ENCODE results near the gene CAVIN1.
"Not testable (repeated sequence)": the region's sequence is repeated elsewhere in the genome, so short reads cannot be mapped to it uniquely, and the experiment has no call there.

Gene CAVIN1

GRCh38 chr17:42386777-42387657 is 36.0 kb downstream of the CAVIN1 start:
- FAIRE-seq (no peak), DNase-seq (ENCODE audit: extremely low spot score, insufficient read length, low read depth) (no peak)

GRCh38 chr17:42381898-42382297 is 41.2 kb downstream of the CAVIN1 start:
- FAIRE-seq = no peak
- DNase-seq (ENCODE audit: extremely low spot score, insufficient read length, low read depth) = no peak

GRCh38 chr17:42380935-42381334 is 42.1 kb downstream of the CAVIN1 start:
- no peak for DNase-seq (ENCODE audit: extremely low spot score, insufficient read length, low read depth)
- no peak for FAIRE-seq

GRCh38 chr17:42378959-42379594 is 44.0 kb downstream of the CAVIN1 start:
- FAIRE-seq (peak; percentile 53), DNase-seq (ENCODE audit: extremely low spot score, insufficient read length, low read depth) (no peak)

GRCh38 chr17:42378359-42378958 is 44.6 kb downstream of the CAVIN1 start:
- FAIRE-seq = no peak
- no peak for DNase-seq (ENCODE audit: extremely low spot score, insufficient read length, low read depth)

- DNase-seq (ENCODE audit: extremely low spot score, insufficient read length, low read depth) (no peak), FAIRE-seq (no peak)
Measured at GRCh38 chr17:42373896-42374295, 49.2 kb downstream of the CAVIN1 start.

GRCh38 chr17:42372142-42372541 is 50.9 kb downstream of the CAVIN1 start:
- no peak for FAIRE-seq
- DNase-seq (ENCODE audit: extremely low spot score, insufficient read length, low read depth) = no peak

GRCh38 chr17:42368797-42369561 is 54.1 kb downstream of the CAVIN1 start:
- not testable (repeated sequence) for DNase-seq (ENCODE audit: extremely low spot score, insufficient read length, low read depth)
- peak; percentile 18 for FAIRE-seq

- FAIRE-seq; DNase-seq (ENCODE audit: extremely low spot score, insufficient read length, low read depth): not testable (repeated sequence)
Measured at GRCh38 chr17:42368310-42368709, 54.7 kb downstream of the CAVIN1 start.

GRCh38 chr17:42366176-42367023 is 56.7 kb downstream of the CAVIN1 start:
- DNase-seq (ENCODE audit: extremely low spot score, insufficient read length, low read depth); FAIRE-seq: not testable (repeated sequence)

GRCh38 chr17:42365136-42365535 is 57.9 kb downstream of the CAVIN1 start:
- no peak for DNase-seq (ENCODE audit: extremely low spot score, insufficient read length, low read depth)
- no peak for FAIRE-seq

- FAIRE-seq = no peak
- DNase-seq (ENCODE audit: extremely low spot score, insufficient read length, low read depth) = no peak
Measured at GRCh38 chr17:42363767-42364585, 59.1 kb downstream of the CAVIN1 start.

GRCh38 chr17:42363231-42363630 is 59.8 kb downstream of the CAVIN1 start:
- DNase-seq (ENCODE audit: extremely low spot score, insufficient read length, low read depth) = no peak
- FAIRE-seq = no peak

GRCh38 chr17:42362245-42362961 is 60.7 kb downstream of the CAVIN1 start:
- no peak for FAIRE-seq
- DNase-seq (ENCODE audit: extremely low spot score, insufficient read length, low read depth) = no peak

- FAIRE-seq (no peak), DNase-seq (ENCODE audit: extremely low spot score, insufficient read length, low read depth) (no peak)
Measured at GRCh38 chr17:42361781-42362186, 61.3 kb downstream of the CAVIN1 start.

- FAIRE-seq = not testable (repeated sequence)
Measured at GRCh38 chr17:42360388-42360787, 62.7 kb downstream of the CAVIN1 start.

GRCh38 chr17:42359133-42359532 is 63.9 kb downstream of the CAVIN1 start:
- FAIRE-seq = no peak
- DNase-seq (ENCODE audit: extremely low spot score, insufficient read length, low read depth) = no peak

More at GRCh38 chr17:42360388-42360787, 62.7 kb downstream of the CAVIN1 start:
- not testable (repeated sequence) for DNase-seq (ENCODE audit: extremely low spot score, insufficient read length, low read depth)

GRCh38 chr17:42358434-42358833 is 64.6 kb downstream of the CAVIN1 start:
- FAIRE-seq (no peak), DNase-seq (ENCODE audit: extremely low spot score, insufficient read length, low read depth) (no peak)
